SK-N-SH (cell line): ENCODE results near the gene SRSF12. TPM values are rescaled to one million over a fixed set of nuclear protein-coding genes. Genes with fewer than 3 reads are reported as not detected.
A peak's percentile ranks its signal among the peaks of the same experiment; 100 is the strongest.

ENCODE experiments used
- CTCF ChIA-PET: fragments of 300-600, 350-600 bp; formaldehyde crosslinking; extraction: SDS; loops from one replicate; lab custom pipeline; 2021; lab: Yijun Ruan, JAX
- POLR2A ChIA-PET: fragments of 350-600 bp; sonication (Branson Sonifier 250); formaldehyde crosslinking; extraction: SDS; loops from one replicate; lab custom pipeline; 2020; ENCODE audit warnings: antibody characterized with exemption, inconsistent platforms; lab: Yijun Ruan, JAX
- DNase-seq: peaks from one replicate; pipeline ENCODE4 v3.0.0; 2012
- H2AFZ ChIP-seq: fragments of 200-600 bp; sonication (generic); 2 replicates; pipeline ENCODE4 v1.8.1; 2016; ENCODE audit warnings: antibody characterized with exemption, mild to moderate bottlenecking, low read depth
- H3F3A ChIP-seq: fragments of 200-600 bp; sonication (generic); replicated peaks from 2 replicates; pipeline ENCODE3; 2016; ENCODE audit warnings: antibody characterized with exemption, mild to moderate bottlenecking; ENCODE audit not compliant: insufficient read depth
- H3K27ac ChIP-seq, 2 experiments: fragments of 200-500 bp in 1 of 2; fragments of 200-600 bp in 1 of 2; sonication (Bioruptor generic) in 1 of 2; sonication (generic), shearing (Covaris generic) in 1 of 2; 2 replicates each; pipeline versions ENCODE4 v1.5.1 to v1.6.1; 2014 to 2016; ENCODE audit warnings: low read depth in 2 of 2, inconsistent platforms in 1 of 2, low read length in 1 of 2, mild to moderate bottlenecking in 1 of 2, mixed read lengths in 1 of 2
- H3K27me3 ChIP-seq: fragments of 200-600 bp; sonication (generic), shearing (Covaris generic); 2 replicates; pipeline ENCODE4 v1.6.1; 2016; ENCODE audit warnings: mixed run types; ENCODE audit not compliant: insufficient read depth
- H3K36me3 ChIP-seq, 2 experiments: fragments of 200-500 bp in 1 of 2; fragments of 200-600 bp in 1 of 2; sonication (Bioruptor generic) in 1 of 2; sonication (generic) in 1 of 2; replicated peaks in 1 of 2; 2 replicates each; pipeline versions ENCODE3 to v1.5.1; 2014 to 2016; ENCODE audit warnings: low read length in 1 of 2, mild to moderate bottlenecking in 1 of 2; ENCODE audit not compliant: insufficient read depth in 2 of 2, control insufficient read depth in 1 of 2
- H3K4me1 ChIP-seq, 2 experiments: fragments of 200-500 bp in 1 of 2; fragments of 200-600 bp in 1 of 2; sonication (Bioruptor generic) in 1 of 2; sonication (generic), shearing (Covaris generic) in 1 of 2; 2 replicates each; pipeline versions ENCODE4 v1.5.1 to v1.6.1; 2014 to 2016; ENCODE audit warnings: low read depth in 1 of 2, low read length in 1 of 2, mixed run types in 1 of 2; ENCODE audit not compliant: insufficient read depth in 2 of 2, control insufficient read depth in 1 of 2
- H3K4me2 ChIP-seq: fragments of 200-600 bp; sonication (generic), shearing (Covaris generic); 2 replicates; pipeline ENCODE4 v1.6.1; 2017; ENCODE audit warnings: mixed run types
- H3K4me3 ChIP-seq, 2 experiments: fragments of 200-500 bp in 1 of 2; fragments of 200-600 bp in 1 of 2; sonication (Bioruptor generic) in 1 of 2; sonication (generic), shearing (Covaris generic) in 1 of 2; 2 replicates each; pipeline versions ENCODE4 v1.5.1 to v1.8.1; 2014 to 2016; ENCODE audit warnings: low read depth in 2 of 2, inconsistent platforms in 1 of 2, low read length in 1 of 2, mild to moderate bottlenecking in 1 of 2, mixed read lengths in 1 of 2, moderate library complexity in 1 of 2
- H3K79me2 ChIP-seq: fragments of 200-600 bp; sonication (generic); 2 replicates; pipeline ENCODE4 v1.8.1; 2017; ENCODE audit warnings: mild to moderate bottlenecking; ENCODE audit not compliant: insufficient read depth
- H3K9ac ChIP-seq: fragments of 200-600 bp; sonication (generic); 2 replicates; pipeline ENCODE4 v1.6.1; 2017; ENCODE audit warnings: mixed run types
- H3K9me2 ChIP-seq: fragments of 200-600 bp; sonication (generic); 2 replicates; pipeline ENCODE4 v1.6.1; 2017; ENCODE audit warnings: mixed run types
- H3K9me3 ChIP-seq: fragments of 200-600 bp; sonication (generic); 2 replicates; pipeline ENCODE4 v1.6.1; 2017; ENCODE audit warnings: mixed run types, mild to moderate bottlenecking, moderate library complexity
- H4K20me1 ChIP-seq: fragments of 200-600 bp; sonication (generic); 2 replicates; pipeline ENCODE4 v1.6.1; 2017; ENCODE audit warnings: mild to moderate bottlenecking, mixed run types; ENCODE audit not compliant: insufficient read depth
- GATA2 ChIP-seq: sonication (generic); formaldehyde crosslinking; IDR thresholded peaks from 2 replicates; pipeline ENCODE4 v1.5.0; 2020; ENCODE audit warnings: mild to moderate bottlenecking, missing genetic modification reagents
- JUND ChIP-seq: IDR thresholded peaks from 2 replicates; pipeline ENCODE4 v1.4.0; 2012
- MXI1 ChIP-seq: IDR thresholded peaks from 2 replicates; pipeline ENCODE4 v1.6.1; 2012; ENCODE audit warnings: mild to moderate bottlenecking, low read depth, low read length, improper control_type of control experiment
- NRF1 ChIP-seq: IDR thresholded peaks from 2 replicates; pipeline ENCODE4 v1.6.1; 2012; ENCODE audit warnings: low read depth, mild to moderate bottlenecking, low read length
- RFX5 ChIP-seq: IDR thresholded peaks from 2 replicates; pipeline ENCODE4 v1.6.1; 2012; ENCODE audit warnings: mild to moderate bottlenecking, improper control_type of control experiment, low read length
- WGBS: methylation state at CpG from one replicate; pipeline ENCODE4 v1.1.6; 2017; ENCODE audit warnings: low lambda C conversion rate; 5-methylcytosine and 5-hydroxymethylcytosine counted together
- polyA plus RNA-seq, 3 experiments: library from polyadenylated mRNA; depleted of rRNA; stranded (reverse); fragments of >200 nt; gene quantifications; 2 replicates each; pipeline ENCODE4 v1.2.3, GENCODE V29; 2012
- TF ChIP-seq, protein P1 (sequence below): fragments of 200-600 bp; sonication (generic); IDR thresholded peaks from 2 replicates; pipeline ENCODE4 v1.6.1; 2017; ENCODE audit warnings: antibody characterized with exemption, mild to moderate bottlenecking, moderate library complexity
- TF ChIP-seq, protein P2 (sequence below): IDR thresholded peaks from 2 replicates; pipeline ENCODE4 v1.6.1; 2012; ENCODE audit warnings: mild to moderate bottlenecking, low read depth, low read length, moderate library complexity
- TF ChIP-seq, protein P3 (sequence below): fragments of 150-350 bp; IDR thresholded peaks from 2 replicates; pipeline ENCODE4 v1.6.1; 2017; ENCODE audit warnings: antibody characterized with exemption, low read length, low read depth, borderline replicate concordance

SRSF12 gene
- polyA plus RNA-seq, 1 of the 3 experiments (the other 2 are of a cell fraction): 1.1 TPM

DNA sequence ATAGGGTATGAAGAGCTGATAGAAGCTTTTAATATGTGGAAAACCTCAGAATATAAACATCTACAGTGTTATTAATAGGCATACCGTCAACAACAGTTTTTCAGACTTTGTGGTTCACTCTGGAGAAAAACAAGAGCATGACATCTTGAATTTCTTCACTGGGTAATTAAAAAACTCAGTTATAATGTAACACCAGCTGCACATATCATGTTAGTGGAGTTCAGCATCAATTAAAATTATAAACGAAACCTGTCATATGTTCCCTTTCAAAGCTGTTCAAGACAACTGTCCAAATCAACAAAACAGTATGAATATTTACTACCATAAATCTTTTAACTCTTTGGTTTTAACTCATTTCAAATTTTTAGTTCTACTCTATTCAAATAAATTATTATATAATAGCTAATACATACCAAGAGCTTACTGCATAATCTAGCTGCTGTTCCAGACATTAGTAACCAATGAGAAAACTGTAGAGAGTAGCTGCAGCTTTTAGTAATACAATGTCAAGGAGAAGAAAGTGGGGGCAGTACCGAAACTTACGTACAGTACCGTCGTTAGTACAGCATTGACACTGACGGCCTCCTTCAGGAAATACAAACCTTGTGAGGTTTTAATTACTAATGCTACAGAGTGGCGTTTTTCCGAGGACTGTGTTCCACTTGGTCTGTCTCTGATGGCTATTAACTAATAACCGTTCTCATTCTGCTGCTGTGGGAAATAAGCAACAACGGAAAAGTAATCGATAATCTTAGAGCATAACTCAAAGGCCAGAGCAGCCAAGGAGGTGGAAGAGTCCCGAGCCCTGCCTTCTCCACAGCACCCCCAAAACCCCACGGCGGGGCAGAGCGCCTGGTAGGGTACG, 27.5 kb upstream of the SRSF12 start:
- no peaks in the 10 kb centered on the region for H4K20me1 ChIP-seq
- H3K9me3 ChIP-seq: no peaks in the 10 kb centered on the region
- peaks cover 12% of the 10 kb centered on the region for H3K79me2 ChIP-seq
- peaks cover 0 to 10% of the 10 kb centered on the region in 2 experiments for H3K36me3 ChIP-seq
- no peaks in the 10 kb centered on the region for H3K27me3 ChIP-seq
- H3K4me1 ChIP-seq: peaks cover 0 to 5% of the 10 kb centered on the region in 2 experiments; a peak in 3 of 4 replicates
- 15% methylated on average over 12 of the region's 17 CpGs for WGBS
- DNase-seq: peak; percentile 46
- peak overlapping the region; percentile 83 for H2AFZ ChIP-seq
- POLR2A ChIA-PET: interaction anchor here (1.2 to 2.3 kb wide), 3 partner anchors 28 to 65 kb away, joined by 3 to 8 read pairs (median 4); partner anchors contain the start of gene PNRC1
- no peaks in the 10 kb centered on the region for H3K9me2 ChIP-seq
- H3F3A ChIP-seq: peaks cover 13% of the 10 kb centered on the region
- CTCF ChIA-PET: interaction anchor here (0.8 to 2.4 kb wide), 9 partner anchors 10 to 227 kb away, joined by 3 to 9 read pairs (median 4); partner anchors contain the start of gene SRSF12
- H3K27ac ChIP-seq: peak overlapping the region; percentile 69 to 79
- H3K4me3 ChIP-seq: peak overlapping the region; percentile 69 to 86
- 0 out of 2 replicates have a peak, but pooled peaks have one; percentile 20 for TF ChIP-seq RFX5
- TF ChIP-seq NRF1: no peak
- TF ChIP-seq, all 33 proteins: peak for 1
- H3K4me2 ChIP-seq: peak overlapping the region; percentile 99
- peak overlapping the region; percentile 87 for H3K9ac ChIP-seq

DNA sequence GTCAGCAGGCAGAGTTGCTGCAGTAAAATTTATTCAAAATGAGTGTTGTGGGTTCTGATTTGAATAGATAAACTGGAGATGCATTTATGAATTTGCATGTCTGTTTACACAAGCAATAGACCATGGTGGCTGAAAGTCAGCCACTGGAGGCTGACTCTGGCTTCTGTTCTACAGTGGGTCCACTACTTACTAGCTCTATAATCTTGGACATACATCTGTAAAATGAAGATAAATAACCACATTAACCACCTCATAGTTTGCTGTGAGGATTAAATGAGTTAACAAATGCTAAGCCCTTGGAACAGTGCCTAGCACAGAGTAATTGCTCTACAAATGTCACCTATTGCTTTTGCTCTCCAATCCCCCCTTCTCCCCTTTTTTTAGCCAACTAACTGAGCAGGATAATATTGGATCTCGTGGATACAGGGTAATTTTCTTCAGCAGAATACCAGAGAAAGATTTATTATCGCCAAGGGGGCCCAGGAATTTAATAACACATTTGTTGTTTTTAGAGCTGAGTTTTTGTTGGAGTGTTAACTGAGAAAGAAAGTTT, 26.6 kb upstream of the SRSF12 start:
- Histone ChIP-seq H3K9ac (no peak overlapping the region), H3K27me3 (no peaks in the 10 kb centered on the region), H3K4me1 (peaks cover 0 to 10% of the 10 kb centered on the region in 2 experiments; a peak in 3 of 4 replicates), H3K36me3 (peaks cover 0 to 4% of the 10 kb centered on the region in 2 experiments), H3K9me2 (no peaks in the 10 kb centered on the region), H3K9me3 (no peaks in the 10 kb centered on the region), H2AFZ (no peak overlapping the region), H3K79me2 (peaks cover 12% of the 10 kb centered on the region), H4K20me1 (no peaks in the 10 kb centered on the region), H3F3A (peaks cover 13% of the 10 kb centered on the region), H3K4me3 (no peak overlapping the region; a peak in 1 of 4 replicates), H3K4me2 (no peak overlapping the region), H3K27ac (no peak overlapping the region)
- peak; percentile 45 for DNase-seq
- 40% methylated on average over 2 of the region's 2 CpGs for WGBS
- POLR2A ChIA-PET: no interaction called here
- TF ChIP-seq MXI1: no peak
- TF ChIP-seq, protein P1, sequence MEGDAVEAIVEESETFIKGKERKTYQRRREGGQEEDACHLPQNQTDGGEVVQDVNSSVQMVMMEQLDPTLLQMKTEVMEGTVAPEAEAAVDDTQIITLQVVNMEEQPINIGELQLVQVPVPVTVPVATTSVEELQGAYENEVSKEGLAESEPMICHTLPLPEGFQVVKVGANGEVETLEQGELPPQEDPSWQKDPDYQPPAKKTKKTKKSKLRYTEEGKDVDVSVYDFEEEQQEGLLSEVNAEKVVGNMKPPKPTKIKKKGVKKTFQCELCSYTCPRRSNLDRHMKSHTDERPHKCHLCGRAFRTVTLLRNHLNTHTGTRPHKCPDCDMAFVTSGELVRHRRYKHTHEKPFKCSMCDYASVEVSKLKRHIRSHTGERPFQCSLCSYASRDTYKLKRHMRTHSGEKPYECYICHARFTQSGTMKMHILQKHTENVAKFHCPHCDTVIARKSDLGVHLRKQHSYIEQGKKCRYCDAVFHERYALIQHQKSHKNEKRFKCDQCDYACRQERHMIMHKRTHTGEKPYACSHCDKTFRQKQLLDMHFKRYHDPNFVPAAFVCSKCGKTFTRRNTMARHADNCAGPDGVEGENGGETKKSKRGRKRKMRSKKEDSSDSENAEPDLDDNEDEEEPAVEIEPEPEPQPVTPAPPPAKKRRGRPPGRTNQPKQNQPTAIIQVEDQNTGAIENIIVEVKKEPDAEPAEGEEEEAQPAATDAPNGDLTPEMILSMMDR: no peak
- TF ChIP-seq JUND: no peak
- TF ChIP-seq, protein P2, sequence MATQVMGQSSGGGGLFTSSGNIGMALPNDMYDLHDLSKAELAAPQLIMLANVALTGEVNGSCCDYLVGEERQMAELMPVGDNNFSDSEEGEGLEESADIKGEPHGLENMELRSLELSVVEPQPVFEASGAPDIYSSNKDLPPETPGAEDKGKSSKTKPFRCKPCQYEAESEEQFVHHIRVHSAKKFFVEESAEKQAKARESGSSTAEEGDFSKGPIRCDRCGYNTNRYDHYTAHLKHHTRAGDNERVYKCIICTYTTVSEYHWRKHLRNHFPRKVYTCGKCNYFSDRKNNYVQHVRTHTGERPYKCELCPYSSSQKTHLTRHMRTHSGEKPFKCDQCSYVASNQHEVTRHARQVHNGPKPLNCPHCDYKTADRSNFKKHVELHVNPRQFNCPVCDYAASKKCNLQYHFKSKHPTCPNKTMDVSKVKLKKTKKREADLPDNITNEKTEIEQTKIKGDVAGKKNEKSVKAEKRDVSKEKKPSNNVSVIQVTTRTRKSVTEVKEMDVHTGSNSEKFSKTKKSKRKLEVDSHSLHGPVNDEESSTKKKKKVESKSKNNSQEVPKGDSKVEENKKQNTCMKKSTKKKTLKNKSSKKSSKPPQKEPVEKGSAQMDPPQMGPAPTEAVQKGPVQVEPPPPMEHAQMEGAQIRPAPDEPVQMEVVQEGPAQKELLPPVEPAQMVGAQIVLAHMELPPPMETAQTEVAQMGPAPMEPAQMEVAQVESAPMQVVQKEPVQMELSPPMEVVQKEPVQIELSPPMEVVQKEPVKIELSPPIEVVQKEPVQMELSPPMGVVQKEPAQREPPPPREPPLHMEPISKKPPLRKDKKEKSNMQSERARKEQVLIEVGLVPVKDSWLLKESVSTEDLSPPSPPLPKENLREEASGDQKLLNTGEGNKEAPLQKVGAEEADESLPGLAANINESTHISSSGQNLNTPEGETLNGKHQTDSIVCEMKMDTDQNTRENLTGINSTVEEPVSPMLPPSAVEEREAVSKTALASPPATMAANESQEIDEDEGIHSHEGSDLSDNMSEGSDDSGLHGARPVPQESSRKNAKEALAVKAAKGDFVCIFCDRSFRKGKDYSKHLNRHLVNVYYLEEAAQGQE: no peak
- peak; percentile 58 for TF ChIP-seq GATA2 (CRISPR knock-in tag)
- TF ChIP-seq, protein P3, sequence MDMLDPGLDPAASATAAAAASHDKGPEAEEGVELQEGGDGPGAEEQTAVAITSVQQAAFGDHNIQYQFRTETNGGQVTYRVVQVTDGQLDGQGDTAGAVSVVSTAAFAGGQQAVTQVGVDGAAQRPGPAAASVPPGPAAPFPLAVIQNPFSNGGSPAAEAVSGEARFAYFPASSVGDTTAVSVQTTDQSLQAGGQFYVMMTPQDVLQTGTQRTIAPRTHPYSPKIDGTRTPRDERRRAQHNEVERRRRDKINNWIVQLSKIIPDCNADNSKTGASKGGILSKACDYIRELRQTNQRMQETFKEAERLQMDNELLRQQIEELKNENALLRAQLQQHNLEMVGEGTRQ: no peak
- CTCF ChIA-PET: interaction anchor here (0.8 to 1.3 kb wide), 5 partner anchors 10 to 98 kb away, joined by 3 to 5 read pairs (median 4); no protein-coding TSS in a partner anchor
